ENCODE data around the gene RBBP8NL. TPM values are rescaled to one million over a fixed set of nuclear protein-coding genes. Genes with fewer than 3 reads are reported as not detected.

RBBP8NL gene
- total and polyA plus RNA-seq, 5 donors from 2014 or later: not detected

DNA sequence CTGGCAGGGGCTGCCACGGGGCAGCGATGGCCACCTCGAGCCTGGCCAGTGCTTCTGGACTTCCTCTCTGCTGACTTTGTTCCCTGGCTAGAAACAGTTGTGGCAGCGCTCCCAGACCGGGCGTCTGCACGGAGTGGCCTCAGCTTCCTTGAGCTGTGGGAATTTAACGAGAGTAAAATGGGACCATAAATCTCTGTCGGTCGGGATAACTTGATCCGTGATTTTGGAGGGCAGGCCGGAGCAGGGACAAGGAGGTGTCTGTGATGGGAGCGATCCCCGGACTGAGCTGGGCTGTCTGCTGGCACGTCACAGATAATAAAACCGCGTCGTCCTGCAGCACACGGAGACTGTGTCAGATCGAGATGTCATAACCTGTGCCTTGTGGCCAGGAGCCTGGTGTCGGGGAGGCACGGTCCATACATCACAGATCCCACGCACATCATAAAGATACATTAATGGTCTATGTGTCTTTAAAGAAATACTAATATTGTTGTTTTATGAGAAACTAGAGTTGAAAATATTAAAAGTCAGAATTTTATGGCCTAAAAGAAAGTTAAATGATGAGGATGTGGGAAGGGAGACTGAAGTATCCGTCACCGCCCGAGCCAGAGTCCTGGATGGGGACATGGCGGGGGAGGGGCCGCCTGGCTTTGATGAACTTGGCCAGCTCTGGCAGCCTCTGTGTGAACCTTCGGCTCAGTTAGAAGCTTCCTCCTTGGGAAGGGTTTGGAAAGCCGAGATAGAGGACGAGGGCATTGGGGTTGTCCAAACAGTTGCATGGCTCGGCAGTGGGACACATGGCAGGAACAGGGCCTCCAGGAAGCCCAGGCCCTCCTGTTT is 6.5 kb upstream of the RBBP8NL start:
- ATAC-seq (ENCODE audit: low read depth in 2 of 2): no peak
- Histone ChIP-seq H3K9me3 (ENCODE audit: control insufficient read depth in 2 of 2, low read length in 2 of 2) (no peaks in the 10 kb centered on the region), H3K27ac (ENCODE audit: insufficient read depth, low read length, poor library complexity, severe bottlenecking) (no peak overlapping the region), H3K4me1 (ENCODE audit: control insufficient read depth, insufficient read depth, low read length, poor library complexity, severe bottlenecking) (no peaks in the 10 kb centered on the region), H3K4me3 (ENCODE audit: low read depth, low read length) (no peak overlapping the region), H3K27me3 (ENCODE audit: control insufficient read depth, insufficient read depth, low read length) (peaks cover 4% of the 10 kb centered on the region), H3K36me3 (ENCODE audit: control insufficient read depth, insufficient read depth, low read length) (no peaks in the 10 kb centered on the region)
- H3K36me3 Mint-ChIP-seq: no peaks in the 10 kb centered on the region
- H3K9me3 Mint-ChIP-seq: no peaks in the 10 kb centered on the region
- H3K4me1 Mint-ChIP-seq: peaks cover 0 to 2% (median 0%) of the 10 kb centered on the region in 4 donors
- no peak overlapping the region for H3K27ac Mint-ChIP-seq
- no peak for DNase-seq
- H3K4me3 Mint-ChIP-seq: no peak overlapping the region
- peaks cover 12% of the 10 kb centered on the region for H3K27me3 Mint-ChIP-seq

DNA sequence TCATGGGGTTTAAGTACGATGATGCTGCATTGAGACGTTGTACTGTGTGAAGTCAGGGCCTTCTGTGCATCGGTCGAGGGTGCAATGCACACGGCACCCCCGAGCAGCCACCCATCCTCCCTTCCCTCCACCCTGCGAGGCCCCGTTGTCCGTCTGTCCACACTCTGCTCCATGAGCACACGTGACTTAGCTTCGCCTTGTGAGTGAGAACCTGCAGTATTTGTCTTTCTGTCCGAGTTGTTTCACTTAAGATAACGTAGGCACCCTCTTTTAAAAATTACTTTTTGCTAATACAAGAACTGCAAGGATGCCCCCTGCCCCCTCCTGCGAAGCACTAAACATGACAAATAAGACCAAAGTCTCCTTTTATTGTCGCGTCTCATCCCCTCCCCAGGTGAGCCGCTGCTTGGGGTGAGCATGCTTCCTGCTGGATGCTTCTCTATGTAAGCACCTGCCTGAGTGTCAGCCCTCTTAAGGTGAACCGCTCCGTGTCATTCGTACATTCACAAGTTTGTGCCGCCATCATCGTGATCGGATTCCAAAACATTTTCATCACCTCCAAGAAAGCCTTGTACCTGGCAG is 3.6 kb upstream of the RBBP8NL start:
- peaks cover 4% of the 10 kb centered on the region for H3K27me3 ChIP-seq (ENCODE audit: control insufficient read depth, insufficient read depth, low read length)
- DNase-seq (no peak), ATAC-seq (ENCODE audit: low read depth in 2 of 2) (no peak)
- no peaks in the 10 kb centered on the region for H3K36me3 Mint-ChIP-seq
- no peaks in the 10 kb centered on the region for H3K9me3 Mint-ChIP-seq
- H3K9me3 ChIP-seq (ENCODE audit: control insufficient read depth in 2 of 2, low read length in 2 of 2): no peaks in the 10 kb centered on the region
- H3K4me1 Mint-ChIP-seq: peaks cover 0 to 2% (median 0%) of the 10 kb centered on the region in 4 donors
- peaks cover 12% of the 10 kb centered on the region for H3K27me3 Mint-ChIP-seq
- H3K4me1 ChIP-seq (ENCODE audit: control insufficient read depth, insufficient read depth, low read length, poor library complexity, severe bottlenecking): no peaks in the 10 kb centered on the region
- H3K4me3 ChIP-seq (ENCODE audit: low read depth, low read length): no peak overlapping the region
- no peak overlapping the region for H3K27ac Mint-ChIP-seq
- no peaks in the 10 kb centered on the region for H3K36me3 ChIP-seq (ENCODE audit: control insufficient read depth, insufficient read depth, low read length)
- H3K4me3 Mint-ChIP-seq: no peak overlapping the region
- no peak overlapping the region for H3K27ac ChIP-seq (ENCODE audit: insufficient read depth, low read length, poor library complexity, severe bottlenecking)

GRCh38 chr20:62430311-62430853 is 3.0 kb upstream of the RBBP8NL start:
- Mint-ChIP-seq H3K27ac (no peak overlapping the region), H3K9me3 (no peaks in the 10 kb centered on the region), H3K36me3 (no peaks in the 10 kb centered on the region), H3K4me3 (no peak overlapping the region), H3K27me3 (peaks cover 12% of the 10 kb centered on the region), H3K4me1 (peaks cover 0 to 2% (median 0%) of the 10 kb centered on the region in 4 donors)
- no peak overlapping the region for H3K4me3 ChIP-seq (ENCODE audit: low read depth, low read length)
- H3K27me3 ChIP-seq (ENCODE audit: control insufficient read depth, insufficient read depth, low read length): peaks cover 4% of the 10 kb centered on the region
- H3K9me3 ChIP-seq (ENCODE audit: control insufficient read depth in 2 of 2, low read length in 2 of 2): no peaks in the 10 kb centered on the region
- H3K36me3 ChIP-seq (ENCODE audit: control insufficient read depth, insufficient read depth, low read length): no peaks in the 10 kb centered on the region
- H3K4me1 ChIP-seq (ENCODE audit: control insufficient read depth, insufficient read depth, low read length, poor library complexity, severe bottlenecking): no peaks in the 10 kb centered on the region
- no peak overlapping the region for H3K27ac ChIP-seq (ENCODE audit: insufficient read depth, low read length, poor library complexity, severe bottlenecking)
- ATAC-seq (ENCODE audit: low read depth in 2 of 2) (no peak), DNase-seq (no peak)

- Mint-ChIP-seq H3K27me3 (peaks cover 9% of the 10 kb centered on the region), H3K9me3 (no peaks in the 10 kb centered on the region), H3K4me1 (peaks cover 0 to 2% (median 0%) of the 10 kb centered on the region in 4 donors), H3K27ac (no peak overlapping the region), H3K36me3 (no peaks in the 10 kb centered on the region), H3K4me3 (no peak overlapping the region)
- no peak for DNase-seq
- Histone ChIP-seq H3K36me3 (ENCODE audit: control insufficient read depth, insufficient read depth, low read length) (no peaks in the 10 kb centered on the region), H3K4me3 (ENCODE audit: low read depth, low read length) (no peak overlapping the region), H3K27me3 (ENCODE audit: control insufficient read depth, insufficient read depth, low read length) (no peaks in the 10 kb centered on the region), H3K9me3 (ENCODE audit: control insufficient read depth in 2 of 2, low read length in 2 of 2) (no peaks in the 10 kb centered on the region), H3K4me1 (ENCODE audit: control insufficient read depth, insufficient read depth, low read length, poor library complexity, severe bottlenecking) (no peaks in the 10 kb centered on the region), H3K27ac (ENCODE audit: insufficient read depth, low read length, poor library complexity, severe bottlenecking) (no peak overlapping the region)
- no peak for ATAC-seq (ENCODE audit: low read depth in 2 of 2)
These were observed 2.3 kb upstream of the RBBP8NL start for GRCh38 chr20:62429455-62430310.

DNA sequence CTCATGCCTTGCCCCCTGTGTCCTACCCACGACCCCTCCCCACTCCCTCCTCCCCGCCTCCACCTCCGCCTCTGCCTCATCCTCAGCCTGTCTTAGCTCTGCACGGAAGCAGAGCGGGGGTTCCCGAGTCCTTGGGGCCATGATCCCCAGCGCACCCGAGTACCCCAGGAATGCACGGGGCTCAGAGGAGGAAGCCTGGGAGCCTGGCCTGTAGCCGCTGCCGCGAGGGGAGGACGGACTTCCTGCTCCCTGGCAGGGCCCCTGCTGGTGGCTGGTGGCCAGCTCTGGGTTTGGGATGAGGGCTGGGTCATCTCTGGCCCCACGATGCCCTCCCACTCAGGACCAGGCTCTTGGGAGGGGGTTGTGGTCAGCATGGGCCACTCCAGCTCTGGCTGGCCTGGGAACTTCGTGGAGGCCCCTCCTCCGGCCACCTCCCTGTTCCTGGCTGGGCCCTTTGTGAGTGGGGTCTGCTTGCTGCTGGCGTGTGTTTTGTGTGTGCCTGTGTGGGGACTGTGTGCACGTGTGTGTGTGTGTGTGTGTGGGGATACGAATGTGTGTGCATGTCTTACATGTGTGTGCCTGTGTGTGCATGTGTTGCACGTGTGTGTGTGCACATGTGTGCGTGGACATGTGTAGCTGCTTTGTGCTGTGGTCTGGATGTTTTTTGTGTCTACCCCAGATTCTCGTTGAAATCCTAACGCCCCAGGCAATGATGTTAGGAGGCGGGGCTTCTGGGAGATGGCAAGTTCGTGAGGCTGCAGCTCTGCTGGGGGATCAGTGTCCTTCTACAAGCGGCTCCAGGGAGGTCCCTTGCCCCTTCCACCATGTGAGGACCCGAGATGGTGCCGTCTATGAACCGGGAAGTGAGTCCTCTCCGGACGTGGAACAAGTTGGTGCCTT is 1.3 kb upstream of the RBBP8NL start:
- ATAC-seq (ENCODE audit: low read depth in 2 of 2): no peak
- H3K4me1 Mint-ChIP-seq: peaks cover 0 to 2% (median 0%) of the 10 kb centered on the region in 4 donors

DNA sequence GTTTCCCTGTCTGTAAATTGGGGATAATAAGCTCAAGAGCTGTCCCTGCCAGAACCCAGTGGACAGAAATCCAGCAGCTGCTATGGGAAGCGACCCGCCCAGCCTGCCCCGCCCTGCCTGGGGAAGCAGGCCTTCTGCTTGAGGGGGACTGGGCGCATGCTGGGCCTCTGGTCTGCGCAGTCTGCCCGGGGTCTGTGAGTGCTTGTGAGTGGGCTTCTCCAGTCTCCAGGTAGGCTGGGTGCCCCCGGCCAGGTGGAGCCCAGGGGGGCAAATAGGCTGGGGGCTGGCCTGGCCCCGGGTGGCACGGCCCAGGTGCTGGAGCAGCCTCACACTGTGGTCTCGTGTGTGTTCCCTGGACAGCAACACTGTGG is 648 bp upstream of the RBBP8NL start:
- no peaks in the 10 kb centered on the region for H3K4me1 ChIP-seq (ENCODE audit: control insufficient read depth, insufficient read depth, low read length, poor library complexity, severe bottlenecking)
- Mint-ChIP-seq H3K27me3 (no peaks in the 10 kb centered on the region), H3K36me3 (no peaks in the 10 kb centered on the region), H3K27ac (no peak overlapping the region), H3K4me3 (no peak overlapping the region), H3K9me3 (no peaks in the 10 kb centered on the region), H3K4me1 (peaks cover 0 to 2% (median 0%) of the 10 kb centered on the region in 4 donors)
- DNase-seq (no peak), ATAC-seq (ENCODE audit: low read depth in 2 of 2) (no peak)
- no peaks in the 10 kb centered on the region for H3K36me3 ChIP-seq (ENCODE audit: control insufficient read depth, insufficient read depth, low read length)
- H3K27me3 ChIP-seq (ENCODE audit: control insufficient read depth, insufficient read depth, low read length): no peaks in the 10 kb centered on the region
- H3K9me3 ChIP-seq (ENCODE audit: control insufficient read depth in 2 of 2, low read length in 2 of 2): no peaks in the 10 kb centered on the region
- no peak overlapping the region for H3K4me3 ChIP-seq (ENCODE audit: low read depth, low read length)
- H3K27ac ChIP-seq (ENCODE audit: insufficient read depth, low read length, poor library complexity, severe bottlenecking): no peak overlapping the region

More for the DNA sequence above, 1.3 kb upstream of the RBBP8NL start:
- H3K4me3 Mint-ChIP-seq: no peak overlapping the region
- H3K9me3 Mint-ChIP-seq: no peaks in the 10 kb centered on the region
- no peaks in the 10 kb centered on the region for H3K36me3 Mint-ChIP-seq
- Histone ChIP-seq H3K36me3 (ENCODE audit: control insufficient read depth, insufficient read depth, low read length) (no peaks in the 10 kb centered on the region), H3K27me3 (ENCODE audit: control insufficient read depth, insufficient read depth, low read length) (no peaks in the 10 kb centered on the region), H3K4me1 (ENCODE audit: control insufficient read depth, insufficient read depth, low read length, poor library complexity, severe bottlenecking) (no peaks in the 10 kb centered on the region), H3K4me3 (ENCODE audit: low read depth, low read length) (no peak overlapping the region), H3K27ac (ENCODE audit: insufficient read depth, low read length, poor library complexity, severe bottlenecking) (no peak overlapping the region), H3K9me3 (ENCODE audit: control insufficient read depth in 2 of 2, low read length in 2 of 2) (no peaks in the 10 kb centered on the region)
- peaks cover under 1% of the 10 kb centered on the region for H3K27me3 Mint-ChIP-seq
- no peak for DNase-seq
- H3K27ac Mint-ChIP-seq: no peak overlapping the region

DNA sequence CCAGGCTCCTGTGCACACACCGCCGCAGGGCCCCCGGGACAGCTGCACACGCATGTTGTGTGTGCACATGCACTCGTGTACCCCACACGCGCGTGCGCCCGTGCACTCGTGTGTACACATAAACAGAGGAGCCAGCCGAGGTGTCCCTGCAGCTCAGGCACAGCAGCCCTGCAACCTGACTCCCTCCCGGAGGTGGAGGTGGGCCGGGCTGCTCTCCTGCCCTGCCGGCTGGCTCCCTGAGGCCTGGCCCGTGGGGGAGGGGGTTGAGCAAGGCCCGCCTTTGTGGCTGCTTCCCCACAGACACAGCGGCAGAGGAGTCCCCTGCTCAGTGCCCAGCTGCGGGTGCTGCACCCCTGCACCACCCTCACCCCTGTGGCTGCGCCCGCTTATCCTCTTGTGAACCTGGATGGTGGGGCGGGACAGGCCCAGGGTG is 624 bp downstream of the RBBP8NL start:
- H3K9me3 ChIP-seq (ENCODE audit: control insufficient read depth in 2 of 2, low read length in 2 of 2): no peaks in the 10 kb centered on the region
- H3K27me3 ChIP-seq (ENCODE audit: control insufficient read depth, insufficient read depth, low read length): no peaks in the 10 kb centered on the region
- H3K4me3 Mint-ChIP-seq: no peak overlapping the region
- H3K4me1 Mint-ChIP-seq: peaks cover 0 to 2% (median 0%) of the 10 kb centered on the region in 4 donors
- H3K9me3 Mint-ChIP-seq: no peaks in the 10 kb centered on the region
- DNase-seq: no peak
- no peak overlapping the region for H3K4me3 ChIP-seq (ENCODE audit: low read depth, low read length)
- no peaks in the 10 kb centered on the region for H3K36me3 Mint-ChIP-seq
- H3K27me3 Mint-ChIP-seq: no peaks in the 10 kb centered on the region
- H3K27ac Mint-ChIP-seq: no peak overlapping the region
- no peaks in the 10 kb centered on the region for H3K36me3 ChIP-seq (ENCODE audit: control insufficient read depth, insufficient read depth, low read length)
- ATAC-seq (ENCODE audit: low read depth in 2 of 2): no peak
- H3K27ac ChIP-seq (ENCODE audit: insufficient read depth, low read length, poor library complexity, severe bottlenecking): no peak overlapping the region
- H3K4me1 ChIP-seq (ENCODE audit: control insufficient read depth, insufficient read depth, low read length, poor library complexity, severe bottlenecking): no peaks in the 10 kb centered on the region
